ENCODE measurements around the gene POLR2L. TPM values are rescaled to one million over a fixed set of nuclear protein-coding genes. Genes with fewer than 3 reads are reported as not detected.

POLR2L gene
- total RNA-seq, 1 donor from 2014 or later, result 42.0 TPM

GRCh38 chr11:812390-812789 is 29.9 kb downstream of the POLR2L start:
- Histone ChIP-seq H3K36me3 (ENCODE audit: control insufficient read depth, insufficient read depth, low read length) (peaks cover 8% of the 10 kb centered on the region), H3K27me3 (ENCODE audit: control insufficient read depth, insufficient read depth, low read length) (no peaks in the 10 kb centered on the region), H3K4me3 (ENCODE audit: low read depth, low read length) (no peak overlapping the region)
- TF ChIP-seq CTCF (IDR thresholded peaks at IDR 0.05; ENCODE audit: insufficient read depth, low read length, poor library complexity, severe bottlenecking), result no peak
- no peak for DNase-seq (ENCODE audit: low read depth)

DNA sequence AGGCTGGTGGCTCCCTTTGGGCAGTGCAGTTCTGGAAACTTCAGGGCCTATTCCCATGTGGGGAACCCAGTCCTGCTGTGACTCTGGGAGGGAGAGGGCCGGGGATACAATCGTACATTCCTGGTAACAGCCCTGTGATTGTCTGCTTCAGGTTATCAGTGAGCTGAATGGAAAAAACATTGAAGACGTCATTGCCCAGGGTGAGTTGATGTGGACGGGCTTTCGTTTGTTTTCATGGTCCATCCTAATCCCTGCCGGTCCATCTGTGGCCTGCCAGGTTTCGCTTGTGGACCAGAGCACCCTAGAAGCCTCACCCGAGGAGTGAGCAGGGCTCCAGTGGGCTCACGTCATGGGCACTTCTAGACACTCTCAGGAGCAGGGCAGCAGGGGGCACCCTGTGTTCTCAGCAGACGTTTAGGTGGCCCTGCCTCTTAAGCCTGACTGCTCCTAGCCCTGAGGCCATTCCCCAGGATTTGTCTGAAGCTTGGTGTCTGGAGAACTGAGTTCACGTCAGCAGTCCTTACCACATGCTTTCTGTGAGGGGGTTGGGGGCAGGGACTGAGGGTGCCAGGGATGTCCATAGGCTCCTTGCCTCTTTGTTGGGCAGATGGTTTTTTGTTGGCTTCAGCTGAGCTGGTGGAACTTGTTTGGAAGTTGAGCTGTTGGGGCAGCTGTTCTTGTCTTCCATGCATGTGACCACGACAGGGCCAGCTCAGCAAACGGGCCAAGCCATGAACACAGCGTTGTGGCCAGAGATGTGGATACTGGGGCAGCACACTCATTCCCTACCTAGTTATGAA is 30.7 kb downstream of the POLR2L start:
- Histone ChIP-seq H3K4me3 (ENCODE audit: low read depth, low read length) (no peak overlapping the region), H3K27me3 (ENCODE audit: control insufficient read depth, insufficient read depth, low read length) (no peaks in the 10 kb centered on the region), H3K36me3 (ENCODE audit: control insufficient read depth, insufficient read depth, low read length) (peaks cover 8% of the 10 kb centered on the region)
- TF ChIP-seq CTCF (IDR thresholded peaks at IDR 0.05; ENCODE audit: insufficient read depth, low read length, poor library complexity, severe bottlenecking), result peak; percentile 15
- DNase-seq (ENCODE audit: low read depth), result no peak

DNA sequence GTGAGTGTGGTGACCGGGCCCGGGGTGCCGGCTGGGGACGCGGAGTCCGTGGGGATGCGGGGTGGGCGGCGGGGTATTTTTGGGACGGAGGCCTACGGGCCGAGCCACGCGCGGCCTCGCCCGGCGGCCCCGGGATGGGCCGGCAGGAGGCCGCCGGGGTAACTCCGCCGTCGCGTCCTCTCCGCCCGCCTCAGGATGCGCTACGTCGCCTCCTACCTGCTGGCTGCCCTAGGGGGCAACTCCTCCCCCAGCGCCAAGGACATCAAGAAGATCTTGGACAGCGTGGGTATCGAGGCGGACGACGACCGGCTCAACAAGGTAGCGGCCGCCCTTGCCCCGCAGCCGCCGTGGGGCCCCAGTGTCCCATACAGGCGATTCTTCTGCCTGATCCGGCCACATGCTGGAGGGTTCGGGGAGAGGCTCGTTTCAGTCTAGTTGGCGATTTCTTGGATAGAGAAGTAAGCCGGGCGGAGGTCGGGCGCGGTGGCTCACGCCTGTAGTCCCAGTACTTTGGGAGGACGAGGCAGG is 32.2 kb downstream of the POLR2L start:
- no peak for DNase-seq (ENCODE audit: low read depth)
- Histone ChIP-seq H3K27me3 (ENCODE audit: control insufficient read depth, insufficient read depth, low read length) (no peaks in the 10 kb centered on the region), H3K36me3 (ENCODE audit: control insufficient read depth, insufficient read depth, low read length) (peaks cover 8% of the 10 kb centered on the region), H3K4me3 (ENCODE audit: low read depth, low read length) (peak overlapping the region; percentile 98)
- no peak for TF ChIP-seq CTCF (IDR thresholded peaks at IDR 0.05; ENCODE audit: insufficient read depth, low read length, poor library complexity, severe bottlenecking)

DNA sequence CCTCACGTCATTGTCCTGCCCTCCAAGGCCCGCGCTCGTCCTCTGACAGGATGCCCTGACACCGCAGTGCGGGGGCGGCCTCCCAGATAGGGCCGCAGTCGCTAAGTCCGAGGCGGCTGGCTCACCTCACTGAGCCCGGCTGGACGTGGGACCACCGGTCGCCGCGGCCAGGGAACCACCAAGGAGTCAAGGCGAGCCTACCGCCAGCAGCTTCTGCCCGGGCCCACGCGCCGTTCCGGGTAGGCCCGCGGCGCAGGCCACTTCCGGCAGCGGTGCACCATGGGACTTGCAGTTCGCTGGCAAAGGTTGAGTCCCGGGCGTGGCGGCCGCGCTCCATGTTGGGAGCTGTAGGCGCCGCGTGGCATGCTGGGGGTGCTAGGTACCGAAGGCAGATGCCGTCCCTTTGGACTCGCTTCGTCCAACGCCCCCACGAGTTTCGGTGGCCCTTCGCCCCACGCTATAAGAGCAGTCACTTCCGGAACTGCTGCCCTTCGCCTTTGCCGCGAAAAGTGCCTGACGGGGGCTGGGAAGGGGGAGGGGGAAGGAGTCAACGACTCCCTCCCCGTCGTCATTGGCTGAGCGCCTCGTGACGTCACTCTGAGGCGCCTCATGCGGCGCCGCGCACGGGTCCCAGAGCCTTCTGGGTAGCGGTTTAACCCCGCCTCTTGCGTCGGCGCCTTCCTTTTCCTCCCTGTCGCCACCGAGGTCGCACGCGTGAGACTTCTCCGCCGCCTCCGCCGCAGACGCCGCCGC is 32.9 kb downstream of the POLR2L start, which contains the start of gene RPLP2:
RPLP2 (plus strand) TSS at position 681 of the 753 bp plus-strand sequence. CDS start 268 bp downstream, outside the sequence.
- TF ChIP-seq CTCF (IDR thresholded peaks at IDR 0.05; ENCODE audit: insufficient read depth, low read length, poor library complexity, severe bottlenecking), result no peak
- Histone ChIP-seq H3K27me3 (ENCODE audit: control insufficient read depth, insufficient read depth, low read length) (no peaks in the 10 kb centered on the region), H3K4me3 (ENCODE audit: low read depth, low read length) (peak within 1 kb of the TSS; percentile 98), H3K36me3 (ENCODE audit: control insufficient read depth, insufficient read depth, low read length) (peaks cover 8% of the 10 kb centered on the region)
- DNase-seq (ENCODE audit: low read depth), result peak; percentile 76

DNA sequence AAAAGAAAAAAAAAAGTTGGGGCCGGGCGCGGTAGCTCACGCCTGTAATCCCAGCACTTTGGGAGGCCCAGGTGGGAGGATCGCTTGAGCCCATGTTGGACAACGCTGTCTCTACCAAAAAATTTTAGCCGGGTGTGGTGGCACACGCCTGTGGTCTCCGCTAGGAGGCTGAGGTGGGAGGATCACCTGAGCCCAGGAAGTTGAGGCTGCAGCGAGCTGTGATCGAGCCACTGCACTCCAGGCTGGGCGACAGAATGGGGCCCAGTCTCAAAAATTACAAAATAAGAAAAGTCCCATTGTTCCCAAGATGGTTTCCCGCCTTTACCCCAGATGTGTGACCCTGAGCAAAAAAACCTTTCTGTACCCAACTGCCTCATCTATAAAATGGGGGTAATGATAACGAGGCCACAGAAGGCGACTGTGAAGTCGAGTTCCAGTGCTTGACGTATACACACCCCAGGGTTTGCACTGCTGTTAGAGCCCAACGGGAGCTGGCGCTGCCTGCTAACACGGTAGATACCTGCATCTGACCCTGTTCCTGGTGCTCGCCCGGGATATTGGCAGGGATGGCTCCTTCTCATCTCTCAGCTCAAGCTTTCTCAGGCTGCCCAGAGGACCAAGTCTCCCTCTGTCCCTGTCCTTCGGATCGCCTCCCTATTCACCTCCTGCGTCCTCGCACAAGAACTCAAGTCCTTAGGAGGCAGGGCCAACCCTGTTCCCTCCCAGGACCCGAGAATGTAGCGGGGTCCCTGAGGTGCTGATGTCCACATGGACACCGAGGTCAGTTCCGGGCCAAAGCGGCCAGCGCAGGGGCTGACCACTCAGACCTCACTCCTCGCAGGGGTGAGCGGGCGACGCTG is 33.7 kb downstream of the POLR2L start:
- DNase-seq (ENCODE audit: low read depth), result no peak
- Histone ChIP-seq H3K4me3 (ENCODE audit: low read depth, low read length) (peak overlapping the region; percentile 98), H3K27me3 (ENCODE audit: control insufficient read depth, insufficient read depth, low read length) (no peaks in the 10 kb centered on the region), H3K36me3 (ENCODE audit: control insufficient read depth, insufficient read depth, low read length) (peaks cover 8% of the 10 kb centered on the region)
- no peak for TF ChIP-seq CTCF (IDR thresholded peaks at IDR 0.05; ENCODE audit: insufficient read depth, low read length, poor library complexity, severe bottlenecking)

All from kidney epithelial cell (primary cell).